Measurements from ENCODE around the gene OR5J2.
"Not testable (repeated sequence)": the region's sequence is repeated elsewhere in the genome, so short reads cannot be mapped to it uniquely, and the experiment has no call there.

The OR5J2 gene

DNA sequence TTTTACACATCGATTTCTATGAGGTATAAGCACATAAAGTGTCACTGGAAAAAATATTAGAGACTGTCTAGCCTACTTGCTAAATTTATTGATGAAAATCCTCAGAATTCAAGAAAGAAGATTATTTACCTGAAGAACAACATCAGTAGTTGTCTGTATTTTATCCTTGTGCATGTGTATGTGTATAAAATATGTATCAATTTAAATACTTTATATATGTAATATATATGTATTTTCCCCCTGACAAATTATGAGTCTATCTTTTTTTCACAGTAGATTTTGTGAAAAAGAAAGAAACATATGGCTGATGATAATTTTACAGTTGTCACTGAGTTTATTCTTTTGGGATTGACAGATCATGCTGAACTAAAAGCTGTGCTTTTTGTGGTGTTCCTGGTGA, at the start of gene OR5J2:
Gene OR5J2 (plus strand): TSS at position 301 of the 400 bp plus-strand sequence. CDS start 0 bp downstream, at position 301.
- DNase-seq (ENCODE audit: low spot score): no peak

DNA sequence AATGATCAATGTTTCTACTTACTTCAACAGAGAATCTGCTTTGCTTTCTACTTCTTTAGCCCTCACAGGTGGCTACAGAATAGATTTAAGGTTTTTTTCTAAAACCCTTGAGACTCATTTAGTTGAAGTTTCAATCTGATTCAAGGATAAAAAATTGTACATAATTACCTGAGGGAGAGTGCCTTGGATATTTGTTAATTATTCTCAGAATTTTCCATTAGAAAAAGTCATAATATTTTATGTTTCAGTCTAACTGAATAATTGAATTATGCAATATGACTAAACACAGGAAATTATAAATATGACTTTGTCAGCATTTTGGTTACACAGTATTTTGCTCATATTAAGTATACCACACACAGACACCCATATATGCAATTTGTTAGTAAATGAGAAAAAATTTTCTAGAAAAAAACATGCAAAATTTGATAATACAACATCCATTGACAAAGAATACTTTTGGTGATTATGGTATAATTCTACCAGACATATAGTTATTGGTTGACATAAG, 36.2 kb upstream of the OR5J2 start, which contains the start of gene OR8J3:
Gene OR8J3 (minus strand): TSS at position 51 of the 511 bp plus-strand sequence. CDS start 2,483 bp downstream, outside the sequence.
- no peak for DNase-seq (ENCODE audit: low spot score)

DNA sequence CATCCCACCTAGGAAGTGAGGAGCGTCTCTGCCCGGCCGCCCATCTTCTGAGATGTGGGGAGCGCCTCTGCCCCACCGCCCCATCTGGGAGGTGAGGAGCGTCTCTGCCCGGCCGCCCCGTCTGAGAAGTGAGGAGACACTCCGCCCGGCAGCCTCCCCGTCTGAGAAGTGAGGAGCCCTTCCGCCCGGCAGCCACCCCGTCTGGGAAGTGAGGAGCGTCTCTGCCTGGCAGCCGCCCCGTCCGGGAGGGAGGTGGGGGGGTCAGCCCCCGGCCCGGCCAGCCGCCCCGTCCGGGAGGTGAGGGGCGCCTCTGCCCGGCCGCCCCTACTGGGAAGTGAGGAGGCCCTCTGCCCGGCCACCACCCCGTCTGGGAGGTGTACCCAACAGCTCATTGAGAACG, 32.7 kb upstream of the OR5J2 start:
- not testable (repeated sequence) for DNase-seq (ENCODE audit: low spot score)

DNA sequence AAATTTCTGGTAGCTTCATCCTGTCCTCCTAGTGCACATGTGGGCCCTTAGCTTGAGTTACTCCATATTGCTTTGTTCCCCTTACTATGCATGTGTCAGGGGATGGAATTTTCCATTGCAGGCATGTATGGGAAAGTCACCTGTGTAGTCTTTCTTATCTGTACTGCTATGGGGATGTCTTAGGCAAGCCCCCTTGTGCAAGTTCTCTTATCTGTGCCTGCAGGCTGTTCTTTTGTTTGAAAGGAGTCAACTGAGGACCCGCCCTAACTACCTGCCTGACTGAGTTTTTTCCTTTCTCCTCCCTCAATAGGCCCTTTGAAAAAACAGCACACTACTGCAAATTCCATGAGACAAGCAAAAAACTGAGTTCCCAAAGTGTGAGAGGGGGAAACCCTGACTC, 25.0 kb upstream of the OR5J2 start:
- DNase-seq (ENCODE audit: low spot score): no peak

DNA sequence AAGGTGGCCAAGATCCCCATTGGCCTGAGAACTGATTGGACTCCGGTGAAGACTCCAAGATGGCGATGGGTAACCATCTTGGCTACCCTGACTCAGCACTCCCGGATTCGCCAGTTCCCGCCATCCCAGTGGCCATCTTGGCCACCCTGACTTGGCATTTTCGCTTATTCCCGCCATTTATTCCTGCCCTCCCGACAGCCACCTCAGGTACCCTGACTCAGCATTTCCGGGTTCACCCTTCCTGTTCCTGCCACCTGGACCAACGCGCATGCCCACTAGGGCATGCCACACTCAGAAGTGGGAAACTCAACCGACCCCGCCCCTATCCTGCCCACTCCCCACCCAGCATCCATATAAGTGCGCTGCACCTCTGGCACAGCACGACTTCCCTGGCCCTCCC, 24.1 kb upstream of the OR5J2 start:
- DNase-seq (ENCODE audit: low spot score): no peak

- no peak for DNase-seq (ENCODE audit: low spot score)
Observed at GRCh38 chr11:56160217-56160616, 16.2 kb upstream of the OR5J2 start, which contains the start of gene OR8K5. Gene OR8K5, minus strand, starts transcription at chr11:56160317. Its CDS starts 0 bp downstream, at chr11:56160317.

GRCh38 chr11:56163804-56164203, 12.6 kb upstream of the OR5J2 start:
- DNase-seq (ENCODE audit: low spot score): no peak

DNA sequence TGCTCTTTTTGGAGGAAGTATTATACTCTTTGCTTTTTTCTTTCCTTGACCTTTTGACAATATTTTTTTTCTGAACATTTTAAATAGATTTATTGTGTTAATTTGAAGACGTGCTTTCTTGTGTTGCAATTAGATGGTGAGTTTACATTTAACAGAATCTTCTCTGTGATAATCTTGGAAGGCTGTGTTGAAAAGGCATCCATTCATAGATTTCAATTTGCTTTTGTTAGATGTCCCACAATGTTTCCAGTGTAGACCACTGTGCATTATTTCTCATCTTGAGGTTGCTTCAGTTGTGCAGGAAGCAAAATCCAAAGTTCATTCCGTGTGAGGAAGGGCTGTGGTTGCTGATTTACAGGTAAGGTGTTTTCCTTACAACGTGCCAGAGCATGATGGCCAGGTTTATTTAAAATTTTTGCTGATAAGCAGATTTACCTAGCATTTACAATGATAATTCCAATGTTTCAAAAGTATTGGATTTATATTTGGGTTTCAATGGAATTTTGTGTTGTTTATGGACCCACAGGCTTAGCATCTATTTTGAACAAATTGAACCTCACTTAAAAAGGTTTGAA, 4.1 kb upstream of the OR5J2 start:
- no peak for DNase-seq (ENCODE audit: low spot score)

DNA sequence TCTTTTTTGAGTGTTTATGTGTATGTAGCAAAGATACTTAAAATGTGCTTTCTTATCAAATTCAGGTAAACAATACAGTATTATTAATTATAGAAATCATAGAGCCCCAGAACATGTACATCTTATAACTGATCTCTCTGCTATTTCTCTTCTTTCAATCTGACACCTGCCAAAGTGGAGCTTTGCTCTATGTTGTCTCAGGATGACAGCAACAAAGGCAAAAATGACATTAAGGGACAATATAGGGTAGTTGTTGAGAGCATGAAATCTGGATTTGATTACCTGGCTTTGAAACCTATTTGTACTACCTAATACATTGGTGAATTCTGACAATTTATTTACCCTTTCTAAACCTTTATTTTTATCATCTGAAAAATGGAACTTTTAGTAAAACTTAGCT, 7.0 kb downstream of the OR5J2 start:
- DNase-seq (ENCODE audit: low spot score): no peak

DNA sequence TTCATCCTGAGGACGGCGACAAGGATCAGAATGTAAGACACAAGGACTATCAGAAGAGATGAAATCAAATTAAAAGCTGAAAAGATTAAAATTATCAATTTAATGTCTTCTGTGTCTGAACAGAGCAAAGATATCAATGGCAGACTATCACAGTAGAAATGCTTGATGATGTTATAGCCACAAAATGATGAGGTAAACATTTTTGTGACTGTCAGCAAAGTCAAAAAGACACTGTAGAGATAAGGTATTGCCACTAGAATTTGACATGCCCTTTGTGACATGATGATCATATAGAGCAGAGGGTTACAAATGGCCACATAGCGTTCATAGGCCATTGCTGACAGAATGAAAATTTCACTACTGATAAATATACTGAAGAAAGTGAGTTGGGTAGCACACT, 12.2 kb downstream of the OR5J2 start:
- no peak for DNase-seq (ENCODE audit: low spot score)

DNA sequence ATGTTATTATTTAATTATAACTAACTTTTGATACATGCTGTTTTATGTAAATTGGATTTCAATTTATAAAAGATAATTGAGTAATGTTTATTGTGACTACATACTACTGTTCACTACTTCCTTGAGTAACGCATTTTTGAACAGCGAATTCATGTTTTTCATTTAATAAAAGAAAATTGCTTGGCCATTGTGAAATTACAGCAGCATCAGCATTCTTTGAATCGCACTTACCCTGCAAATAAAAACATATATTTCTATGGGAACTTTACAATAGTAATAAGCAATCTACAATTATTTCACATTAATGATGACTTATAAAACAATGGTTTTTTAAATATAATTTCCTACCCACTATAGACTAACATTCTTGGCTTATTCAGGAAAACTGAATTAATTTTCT, 20.3 kb downstream of the OR5J2 start:
- DNase-seq (ENCODE audit: low spot score): no peak

DNA sequence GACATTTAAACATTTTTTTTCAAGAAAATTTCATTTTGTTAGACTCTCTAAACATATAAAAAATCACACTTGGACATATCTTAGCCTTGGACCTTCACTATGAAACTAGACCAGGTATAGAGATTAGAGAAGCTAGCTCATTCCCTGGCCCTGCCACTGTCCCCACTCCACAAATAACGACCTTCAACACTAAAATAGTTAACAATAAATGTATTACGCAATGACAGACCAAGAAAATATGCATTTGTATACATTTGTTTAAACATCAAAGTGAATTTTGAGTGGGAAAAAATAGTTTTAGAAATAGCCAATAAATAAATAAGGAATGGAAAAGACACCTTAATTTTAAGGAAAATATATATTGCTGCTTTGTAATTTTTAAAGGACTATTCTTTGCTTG, 20.9 kb downstream of the OR5J2 start:
- no peak for DNase-seq (ENCODE audit: low spot score)

DNA sequence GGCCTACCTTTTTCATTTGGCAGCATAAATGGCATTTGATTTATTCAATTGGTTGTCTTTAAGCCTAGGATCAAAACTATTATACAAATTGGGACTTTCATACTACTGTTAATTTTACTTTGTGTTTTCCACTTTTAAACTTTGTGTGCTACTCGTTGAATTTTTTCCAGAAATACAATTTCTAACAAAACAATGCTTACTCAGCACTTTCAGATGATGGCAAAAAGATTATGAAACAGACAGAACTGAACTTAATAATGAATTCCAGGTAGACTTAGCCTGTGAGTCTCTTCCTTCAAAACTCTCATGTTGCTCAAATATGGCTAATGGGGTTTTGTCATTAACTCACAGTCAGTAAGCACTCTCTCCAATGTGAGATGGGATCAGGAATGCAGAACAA, 31.4 kb downstream of the OR5J2 start:
- no peak for DNase-seq (ENCODE audit: low spot score)

DNA sequence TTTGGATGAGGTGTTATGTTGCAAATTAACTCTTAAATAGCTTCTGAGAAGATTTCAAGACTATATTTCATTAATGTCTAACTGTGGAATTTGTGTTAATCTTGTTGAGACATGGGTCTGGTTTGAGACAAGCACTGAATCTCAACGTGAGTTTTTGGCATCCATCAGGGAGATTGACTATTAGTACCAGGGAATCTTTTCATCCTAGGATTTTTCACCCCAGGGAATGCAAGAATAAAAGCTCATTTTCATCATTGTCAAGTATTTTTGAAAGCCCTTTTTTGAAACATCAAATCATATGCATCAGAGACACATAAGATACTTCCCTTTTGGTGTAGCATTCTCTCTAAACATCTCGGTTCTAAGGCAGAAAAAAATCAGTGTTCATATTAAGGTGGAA, 38.1 kb downstream of the OR5J2 start:
- no peak for DNase-seq (ENCODE audit: low spot score)

DNA sequence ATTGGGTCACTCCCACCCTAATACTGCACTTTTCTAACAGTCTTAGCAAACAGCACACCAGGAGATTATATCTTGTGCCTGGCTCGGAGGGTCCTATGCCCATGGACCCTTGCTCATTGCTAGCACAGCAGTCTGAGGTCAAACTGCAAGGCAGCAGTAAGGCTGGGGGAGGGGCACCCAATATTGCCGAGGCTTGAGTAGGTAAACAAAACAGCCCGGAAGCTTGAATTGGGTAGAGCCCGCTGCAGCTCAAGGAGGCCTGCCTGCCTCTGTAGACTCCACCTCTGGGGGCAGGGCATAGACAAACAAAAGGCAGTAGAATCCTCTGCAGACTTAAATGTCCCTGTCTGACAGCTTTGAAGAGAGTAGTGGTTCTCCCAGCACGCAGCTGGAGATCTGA, 43.3 kb downstream of the OR5J2 start:
- DNase-seq (ENCODE audit: low spot score): not testable (repeated sequence)

Data from AG20443 (cell line).